Esophagus squamous epithelium (tissue), 5 donors: ENCODE results near the gene WHAMM. TPM values are rescaled to one million over a fixed set of nuclear protein-coding genes. Genes with fewer than 3 reads are reported as not detected.
A peak's percentile ranks its signal among the peaks of the same experiment; 100 is the strongest.
"Not testable (repeated sequence)": the region's sequence is repeated elsewhere in the genome, so short reads cannot be mapped to it uniquely, and the experiment has no call there.

ENCODE experiments used
- DNase-seq: peaks from one replicate; lab custom pipeline; 2025; lab: John Stamatoyannopoulos, UW
- H3K27ac ChIP-seq, 4 donors: fragments of 200-600 bp; sonication (generic); one replicate each; pipeline ENCODE4 v1.5.1; 2016 to 2019; ENCODE audit warnings: mild to moderate bottlenecking in 1 of 4
- H3K27me3 ChIP-seq, 4 donors: fragments of 200-600 bp; sonication (generic); 1 replicate in 3 of 4; 2 replicates in 1 of 4; pipeline versions ENCODE4 v1.5.1 to v1.6.0; 2017 to 2021; ENCODE audit warnings: antibody characterized with exemption in 1 of 4
- H3K36me3 ChIP-seq, 3 donors: fragments of 200-600 bp; sonication (generic); one replicate each; pipeline ENCODE4 v1.5.1; 2016 to 2019
- H3K4me1 ChIP-seq, 3 donors: fragments of 200-600 bp; sonication (generic); one replicate each; pipeline ENCODE4 v1.5.1; 2017 to 2019
- H3K4me3 ChIP-seq, 4 donors: fragments of 200-600 bp; sonication (generic); 1 replicate in 3 of 4; 2 replicates in 1 of 4; pipeline ENCODE4 v1.5.1; 2016 to 2019; ENCODE audit warnings: mild to moderate bottlenecking in 2 of 4, moderate library complexity in 1 of 4
- H3K9me3 ChIP-seq, 3 donors: fragments of 200-600 bp; sonication (generic); one replicate each; pipeline ENCODE4 v1.5.1; 2016 to 2019
- POLR2A ChIP-seq, 4 donors: fragments of 450-650 bp; IDR thresholded peaks; one replicate each; pipeline ENCODE4 v1.6.1; 2017; ENCODE audit warnings: antibody characterized with exemption in 4 of 4, mild to moderate bottlenecking in 4 of 4, moderate library complexity in 3 of 4
- WGBS, 2 donors: methylation state at CpG; one replicate each; pipeline ENCODE4 v1.1.5; 2018; 5-methylcytosine and 5-hydroxymethylcytosine counted together
- intact Hi-C: fragments of 100-400 bp; cut with DNase I; formaldehyde crosslinking; loops from one replicate; pipeline ENCODE4 v1.15.0; 2022
- total RNA-seq, 4 donors: library from RNA; depleted of rRNA; stranded (reverse); fragments of >200 nt; gene quantifications; one replicate each; pipeline ENCODE4 v1.1.0, GENCODE V29; 2016
- TF ChIP-seq, protein P1 (sequence below), 6 experiments: fragments of 450-650 bp in 4 of 6; fragments of 200-600 bp in 2 of 6; sonication (generic) in 2 of 6; IDR thresholded peaks; one replicate each; pipeline ENCODE4 v1.5.1; 2016 to 2019; ENCODE audit warnings: antibody characterized with exemption in 6 of 6, mild to moderate bottlenecking in 4 of 6, moderate library complexity in 4 of 6
- donor health status: DM: yes; HTN: yes; CAD: no.

WHAMM gene, protein sequence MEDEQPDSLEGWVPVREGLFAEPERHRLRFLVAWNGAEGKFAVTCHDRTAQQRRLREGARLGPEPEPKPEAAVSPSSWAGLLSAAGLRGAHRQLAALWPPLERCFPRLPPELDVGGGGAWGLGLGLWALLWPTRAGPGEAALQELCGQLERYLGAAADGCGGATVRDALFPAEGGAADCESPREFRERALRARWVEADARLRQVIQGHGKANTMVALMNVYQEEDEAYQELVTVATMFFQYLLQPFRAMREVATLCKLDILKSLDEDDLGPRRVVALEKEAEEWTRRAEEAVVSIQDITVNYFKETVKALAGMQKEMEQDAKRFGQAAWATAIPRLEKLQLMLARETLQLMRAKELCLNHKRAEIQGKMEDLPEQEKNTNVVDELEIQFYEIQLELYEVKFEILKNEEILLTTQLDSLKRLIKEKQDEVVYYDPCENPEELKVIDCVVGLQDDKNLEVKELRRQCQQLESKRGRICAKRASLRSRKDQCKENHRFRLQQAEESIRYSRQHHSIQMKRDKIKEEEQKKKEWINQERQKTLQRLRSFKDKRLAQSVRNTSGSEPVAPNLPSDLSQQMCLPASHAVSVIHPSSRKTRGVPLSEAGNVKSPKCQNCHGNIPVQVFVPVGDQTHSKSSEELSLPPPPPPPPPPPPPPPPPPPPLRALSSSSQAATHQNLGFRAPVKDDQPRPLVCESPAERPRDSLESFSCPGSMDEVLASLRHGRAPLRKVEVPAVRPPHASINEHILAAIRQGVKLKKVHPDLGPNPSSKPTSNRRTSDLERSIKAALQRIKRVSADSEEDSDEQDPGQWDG
- 1 to 10 TPM; 5.3 to 8.8 (median 6.1) TPM for total RNA-seq

DNA sequence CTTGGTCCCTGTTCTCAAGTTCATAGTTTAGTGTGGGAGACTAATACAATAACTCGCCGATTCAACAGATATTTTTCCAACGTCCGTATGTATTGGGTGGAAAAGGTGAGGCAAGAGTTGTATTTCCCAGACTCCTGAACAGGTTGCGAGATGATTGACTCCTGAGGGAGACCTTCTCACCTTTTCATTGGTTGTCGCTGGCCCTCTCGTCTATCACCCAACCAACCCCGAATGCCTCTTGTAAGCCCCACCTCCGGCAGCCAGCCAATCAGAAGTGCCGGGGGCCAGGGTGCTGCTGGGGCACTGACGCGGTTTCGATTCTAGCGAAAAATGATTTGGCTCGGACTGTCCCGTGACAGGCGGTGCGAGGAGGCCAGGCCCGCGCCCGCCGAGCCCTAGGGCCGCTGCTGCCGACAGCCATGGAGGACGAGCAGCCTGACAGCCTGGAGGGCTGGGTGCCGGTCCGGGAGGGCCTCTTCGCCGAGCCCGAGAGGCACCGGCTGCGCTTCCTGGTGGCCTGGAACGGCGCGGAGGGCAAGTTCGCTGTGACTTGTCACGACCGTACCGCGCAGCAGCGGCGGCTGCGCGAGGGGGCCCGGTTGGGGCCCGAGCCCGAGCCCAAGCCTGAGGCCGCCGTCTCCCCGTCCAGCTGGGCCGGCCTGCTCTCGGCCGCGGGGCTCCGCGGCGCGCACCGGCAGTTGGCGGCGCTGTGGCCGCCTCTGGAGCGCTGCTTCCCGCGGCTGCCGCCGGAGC, at the start of gene WHAMM:
WHAMM (plus strand) TSS at position 321 of the 753 bp plus-strand sequence; CDS start at position 420, 99 bp downstream.
- peak in 3 of 4 donors; percentile 93 to 98 (median 95) for TF ChIP-seq POLR2A (IDR thresholded peaks at IDR 0.05)
- TF ChIP-seq, protein P1, sequence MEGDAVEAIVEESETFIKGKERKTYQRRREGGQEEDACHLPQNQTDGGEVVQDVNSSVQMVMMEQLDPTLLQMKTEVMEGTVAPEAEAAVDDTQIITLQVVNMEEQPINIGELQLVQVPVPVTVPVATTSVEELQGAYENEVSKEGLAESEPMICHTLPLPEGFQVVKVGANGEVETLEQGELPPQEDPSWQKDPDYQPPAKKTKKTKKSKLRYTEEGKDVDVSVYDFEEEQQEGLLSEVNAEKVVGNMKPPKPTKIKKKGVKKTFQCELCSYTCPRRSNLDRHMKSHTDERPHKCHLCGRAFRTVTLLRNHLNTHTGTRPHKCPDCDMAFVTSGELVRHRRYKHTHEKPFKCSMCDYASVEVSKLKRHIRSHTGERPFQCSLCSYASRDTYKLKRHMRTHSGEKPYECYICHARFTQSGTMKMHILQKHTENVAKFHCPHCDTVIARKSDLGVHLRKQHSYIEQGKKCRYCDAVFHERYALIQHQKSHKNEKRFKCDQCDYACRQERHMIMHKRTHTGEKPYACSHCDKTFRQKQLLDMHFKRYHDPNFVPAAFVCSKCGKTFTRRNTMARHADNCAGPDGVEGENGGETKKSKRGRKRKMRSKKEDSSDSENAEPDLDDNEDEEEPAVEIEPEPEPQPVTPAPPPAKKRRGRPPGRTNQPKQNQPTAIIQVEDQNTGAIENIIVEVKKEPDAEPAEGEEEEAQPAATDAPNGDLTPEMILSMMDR (IDR thresholded peaks at IDR 0.05), result no peak
- intact Hi-C loops, result no loop called here
- H3K9me3 ChIP-seq, result no peaks in the 10 kb centered on the region
- WGBS, 2 donors, result 0 to 1% methylated on average over 7 to 8 of the region's 67 CpGs
- H3K27me3 ChIP-seq, result no peaks in the 10 kb centered on the region
- peaks cover 0 to 58% (median 13%) of the 10 kb centered on the region in 3 donors for H3K4me1 ChIP-seq
- DNase-seq, result peak; percentile 95
- H3K4me3 ChIP-seq, result peak within 1 kb of the TSS; percentile 81 to 98 (median 90)
- peaks cover 0 to 18% (median 7%) of the 10 kb centered on the region in 3 donors for H3K36me3 ChIP-seq
- H3K27ac ChIP-seq, result peak within 1 kb of the TSS; percentile 99 to 100 (median 100)

DNA sequence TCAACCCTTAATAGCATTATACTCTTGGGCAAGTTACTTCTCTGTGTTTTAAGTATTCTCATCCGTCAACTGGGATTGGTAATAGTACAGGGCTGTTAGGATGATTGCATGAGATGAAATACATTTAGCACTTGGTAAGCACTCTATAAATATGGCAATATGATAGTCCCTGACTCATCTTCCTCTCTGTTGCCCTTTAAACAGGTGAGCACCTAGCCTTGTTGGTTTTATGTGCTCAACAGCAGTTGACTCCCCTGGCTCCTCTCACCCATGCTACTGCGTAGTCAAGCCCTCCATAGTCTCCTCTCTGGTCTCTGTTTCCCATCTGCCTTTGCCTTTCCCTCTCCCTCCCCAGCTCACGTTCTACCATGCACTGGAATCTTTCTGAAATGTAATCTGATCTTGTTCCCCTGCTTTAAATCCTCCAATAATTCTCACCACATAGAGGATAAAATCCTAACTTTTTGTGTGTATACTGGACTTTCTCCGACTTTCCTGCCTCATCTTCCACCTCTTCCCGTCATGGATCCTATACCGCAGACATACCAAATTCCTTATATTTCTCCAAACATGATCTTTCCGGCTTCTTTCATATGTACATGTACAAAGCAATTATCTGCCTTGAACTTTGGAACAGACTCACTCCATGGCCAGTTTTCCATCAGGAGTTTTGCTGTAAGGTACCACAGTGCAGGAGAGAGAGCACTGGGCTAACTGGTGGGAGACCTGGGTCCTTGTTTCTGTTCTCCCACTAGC, 45.9 kb upstream of the WHAMM start:
- intact Hi-C loops, result no loop called here
- 91 to 92% methylated on average over 7 of the region's 7 CpGs for WGBS, 2 donors
- TF ChIP-seq POLR2A (IDR thresholded peaks at IDR 0.05), result no peak
- TF ChIP-seq, protein P1 (IDR thresholded peaks at IDR 0.05), result no peak

DNA sequence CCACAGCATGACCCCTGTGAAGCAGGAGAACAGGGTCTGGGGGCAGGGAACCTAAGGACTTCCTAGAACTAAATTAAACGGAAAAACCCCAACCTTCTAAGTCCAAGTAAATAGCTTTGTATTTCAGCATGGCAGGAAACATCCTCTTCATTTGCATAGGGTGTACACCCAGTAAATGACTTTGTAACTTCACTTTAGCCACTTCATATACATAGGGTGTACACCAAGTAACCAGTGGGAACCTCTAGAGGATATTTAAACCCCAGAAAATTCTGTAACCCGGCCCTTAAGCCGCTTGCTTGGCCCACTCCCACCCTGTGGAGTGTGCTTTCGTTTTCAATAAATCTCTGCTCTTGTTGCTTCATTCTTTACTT, 45.3 kb upstream of the WHAMM start:
- Histone ChIP-seq H3K9me3 (no peaks in the 10 kb centered on the region), H3K4me1 (no peaks in the 10 kb centered on the region), H3K36me3 (peaks cover 0 to 54% (median 0%) of the 10 kb centered on the region in 3 donors), H3K4me3 (no peak overlapping the region), H3K27ac (no peak overlapping the region), H3K27me3 (no peaks in the 10 kb centered on the region)
- TF ChIP-seq, protein P1 (IDR thresholded peaks at IDR 0.05), result no peak
- TF ChIP-seq POLR2A (IDR thresholded peaks at IDR 0.05), result no peak
- 77 to 78% methylated on average over 4 of the region's 4 CpGs for WGBS, 2 donors
- DNase-seq, result no peak
- intact Hi-C loops, result no loop called here

More for the DNA sequence above, 45.9 kb upstream of the WHAMM start:
- no peaks in the 10 kb centered on the region for H3K4me1 ChIP-seq
- H3K9me3 ChIP-seq, result no peaks in the 10 kb centered on the region
- H3K27ac ChIP-seq, result no peak overlapping the region
- no peak overlapping the region for H3K4me3 ChIP-seq
- no peak for DNase-seq
- peaks cover 0 to 60% (median 0%) of the 10 kb centered on the region in 3 donors for H3K36me3 ChIP-seq
- H3K27me3 ChIP-seq, result no peaks in the 10 kb centered on the region

DNA sequence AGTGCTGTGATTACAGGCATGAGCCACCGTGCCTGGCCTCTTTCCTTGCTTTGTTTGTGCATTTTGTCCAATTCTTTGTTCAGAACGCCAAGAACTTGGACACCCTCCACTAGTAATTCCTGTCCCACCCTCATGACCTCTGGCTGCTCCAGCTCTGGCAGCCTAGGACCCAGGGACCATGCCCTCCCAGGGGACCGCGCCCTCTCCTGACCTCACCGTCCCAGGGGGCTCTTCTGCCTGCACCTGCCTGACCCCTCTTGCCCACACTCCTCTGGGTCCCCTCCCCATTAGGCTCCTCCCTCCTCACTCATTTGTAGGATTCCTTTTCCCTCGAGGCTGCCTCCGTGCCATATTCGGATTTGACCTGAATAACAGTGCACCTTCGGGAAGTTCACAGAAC, 44.7 kb upstream of the WHAMM start:
- TF ChIP-seq, protein P1 (IDR thresholded peaks at IDR 0.05), result no peak
- TF ChIP-seq POLR2A (IDR thresholded peaks at IDR 0.05), result no peak
- intact Hi-C loops, result no loop called here
- no peak for DNase-seq
- no peaks in the 10 kb centered on the region for H3K9me3 ChIP-seq
- H3K4me3 ChIP-seq, result no peak overlapping the region
- H3K4me1 ChIP-seq, result no peaks in the 10 kb centered on the region
- H3K27ac ChIP-seq, result no peak overlapping the region
- peaks cover 0 to 49% (median 0%) of the 10 kb centered on the region in 3 donors for H3K36me3 ChIP-seq
- 81 to 85% methylated on average over 9 of the region's 9 CpGs for WGBS, 2 donors
- H3K27me3 ChIP-seq, result no peaks in the 10 kb centered on the region

DNA sequence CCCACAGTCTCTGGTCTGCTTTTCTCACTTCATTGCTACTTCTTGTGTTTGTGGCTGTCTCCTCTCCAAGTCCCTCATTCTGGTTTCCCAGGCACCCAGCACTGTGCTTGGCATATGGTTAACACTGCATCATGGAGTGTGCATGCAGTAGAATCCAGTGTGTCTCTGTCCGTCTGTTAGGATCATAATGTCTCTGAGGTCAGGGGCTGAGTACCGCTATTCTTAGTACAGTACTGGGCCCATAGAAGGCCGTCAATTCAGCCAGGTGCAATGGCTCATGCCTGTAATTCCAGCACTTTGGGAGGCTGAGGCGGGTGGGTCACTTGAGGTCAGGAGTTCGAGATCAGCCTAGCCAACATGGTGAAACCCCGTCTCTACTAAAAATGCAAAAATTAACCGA, 43.2 kb upstream of the WHAMM start:
- not testable (repeated sequence) for H3K27ac ChIP-seq

More for the DNA sequence above, 43.2 kb upstream of the WHAMM start:
- H3K27me3 ChIP-seq, H3K4me1 ChIP-seq, H3K4me3 ChIP-seq, H3K9me3 ChIP-seq, DNase-seq, intact Hi-C loops: not testable (repeated sequence)
- 90 to 97% methylated on average over 6 to 7 of the region's 7 CpGs for WGBS, 2 donors
- peaks cover 0 to 40% (median 0%) of the 10 kb centered on the region in 3 donors for H3K36me3 ChIP-seq
